ENCODE measurements around the gene HSF4.

DNA sequence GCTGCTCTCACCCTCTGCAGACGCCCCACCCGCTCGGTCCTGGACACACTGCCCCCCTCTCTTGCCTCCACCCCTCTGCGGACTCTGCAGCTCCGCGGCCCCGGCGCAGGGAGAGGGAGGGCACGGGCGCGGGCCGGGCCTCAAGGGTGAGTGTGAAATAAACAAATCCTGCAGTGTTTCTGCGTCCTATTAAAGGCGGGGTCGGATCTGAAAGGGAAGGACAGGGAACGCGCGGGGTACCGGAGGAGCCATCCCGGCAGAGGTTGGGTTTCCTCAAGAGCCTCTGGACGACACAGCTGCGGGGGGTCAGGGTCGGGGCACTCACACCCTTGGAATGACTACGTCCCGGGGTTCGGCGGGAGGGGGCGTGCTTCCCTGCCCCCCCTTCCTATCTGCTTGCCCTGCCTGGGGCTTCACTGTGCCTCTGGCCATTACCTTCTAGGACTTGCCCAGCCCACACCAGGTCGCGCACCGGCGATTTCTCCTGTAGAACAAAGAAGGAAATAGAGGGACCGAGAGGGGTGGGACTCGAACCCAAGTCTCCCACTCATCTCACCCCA is 466 bp upstream of the HSF4 start:
- TF ChIP-seq, protein P1, sequence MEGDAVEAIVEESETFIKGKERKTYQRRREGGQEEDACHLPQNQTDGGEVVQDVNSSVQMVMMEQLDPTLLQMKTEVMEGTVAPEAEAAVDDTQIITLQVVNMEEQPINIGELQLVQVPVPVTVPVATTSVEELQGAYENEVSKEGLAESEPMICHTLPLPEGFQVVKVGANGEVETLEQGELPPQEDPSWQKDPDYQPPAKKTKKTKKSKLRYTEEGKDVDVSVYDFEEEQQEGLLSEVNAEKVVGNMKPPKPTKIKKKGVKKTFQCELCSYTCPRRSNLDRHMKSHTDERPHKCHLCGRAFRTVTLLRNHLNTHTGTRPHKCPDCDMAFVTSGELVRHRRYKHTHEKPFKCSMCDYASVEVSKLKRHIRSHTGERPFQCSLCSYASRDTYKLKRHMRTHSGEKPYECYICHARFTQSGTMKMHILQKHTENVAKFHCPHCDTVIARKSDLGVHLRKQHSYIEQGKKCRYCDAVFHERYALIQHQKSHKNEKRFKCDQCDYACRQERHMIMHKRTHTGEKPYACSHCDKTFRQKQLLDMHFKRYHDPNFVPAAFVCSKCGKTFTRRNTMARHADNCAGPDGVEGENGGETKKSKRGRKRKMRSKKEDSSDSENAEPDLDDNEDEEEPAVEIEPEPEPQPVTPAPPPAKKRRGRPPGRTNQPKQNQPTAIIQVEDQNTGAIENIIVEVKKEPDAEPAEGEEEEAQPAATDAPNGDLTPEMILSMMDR (IDR thresholded peaks at IDR 0.05; ENCODE audit: low read depth, low read length, poor library complexity, severe bottlenecking): no peak
- TF ChIP-seq EZH2phosphoT487 (IDR thresholded peaks at IDR 0.05; ENCODE audit: borderline replicate concordance, low read length): 0 out of 2 replicates have a peak, but pooled peaks have one; percentile 59

Data from DOHH2 (cell line).